Fibroblast of lung (primary cell): ENCODE data around the gene FOXR1. TPM values are rescaled to one million over a fixed set of nuclear protein-coding genes. Genes with fewer than 3 reads are reported as not detected.
"Not testable (repeated sequence)": the region's sequence is repeated elsewhere in the genome, so short reads cannot be mapped to it uniquely, and the experiment has no call there.

ENCODE experiments used
- DNase-seq, 2 donors: peaks; one replicate each; pipeline versions ENCODE4 v3.0.0 to v3.0.0-alpha.2; 2010; ENCODE audit warnings: low read depth in 2 of 2
- H2AFZ ChIP-seq: 2 replicates; pipeline ENCODE4 v1.5.1; 2012; ENCODE audit warnings: low read length, control low read depth, inconsistent platforms
- H3K27ac ChIP-seq: 2 replicates; pipeline ENCODE4 v1.5.1; 2011; ENCODE audit warnings: low read length, control low read depth; ENCODE audit not compliant: insufficient read depth
- H3K27me3 ChIP-seq: 2 replicates; pipeline ENCODE4 v1.5.1; 2011; ENCODE audit warnings: mild to moderate bottlenecking, low read length; ENCODE audit not compliant: control insufficient read depth, insufficient read depth
- H3K36me3 ChIP-seq: 2 replicates; pipeline ENCODE4 v1.5.1; 2011; ENCODE audit warnings: low read length; ENCODE audit not compliant: control insufficient read depth, insufficient read depth
- H3K4me1 ChIP-seq: 2 replicates; pipeline ENCODE4 v1.5.1; 2011; ENCODE audit warnings: low read length; ENCODE audit not compliant: control insufficient read depth, insufficient read depth; ENCODE audit errors: extremely low read depth
- H3K4me2 ChIP-seq: 2 replicates; pipeline ENCODE4 v1.5.1; 2011; ENCODE audit warnings: low read length, control low read depth; ENCODE audit not compliant: insufficient read depth; ENCODE audit errors: extremely low read depth
- H3K4me3 ChIP-seq, 4 experiments: fragments of 200-600 bp in 1 of 4; sonication (generic) in 1 of 4; replicated peaks in 1 of 4; 2 replicates each; pipeline ENCODE4 v1.5.1; 2011 to 2016; ENCODE audit warnings: low read length in 4 of 4, low read depth in 3 of 4, mild to moderate bottlenecking in 3 of 4, control low read depth in 2 of 4, inconsistent platforms in 1 of 4, mixed read lengths in 1 of 4; ENCODE audit not compliant: insufficient read depth in 1 of 4; ENCODE audit errors: control extremely low read depth in 1 of 4
- H3K79me2 ChIP-seq: 2 replicates; pipeline ENCODE4 v1.5.1; 2012; ENCODE audit warnings: mild to moderate bottlenecking, low read length, inconsistent platforms; ENCODE audit not compliant: control insufficient read depth, insufficient read depth
- H3K9ac ChIP-seq: 2 replicates; pipeline ENCODE4 v1.5.1; 2011; ENCODE audit warnings: mild to moderate bottlenecking, low read length, control low read depth; ENCODE audit not compliant: insufficient read depth
- H3K9me3 ChIP-seq: 2 replicates; pipeline ENCODE4 v1.5.1; 2012; ENCODE audit warnings: low read depth, low read length; ENCODE audit not compliant: control insufficient read depth, insufficient read depth
- H4K20me1 ChIP-seq: 2 replicates; pipeline ENCODE4 v1.5.1; 2011; ENCODE audit warnings: low read length; ENCODE audit not compliant: control insufficient read depth, insufficient read depth; ENCODE audit errors: extremely low read depth
- EZH2 ChIP-seq: IDR thresholded peaks from 2 replicates; pipeline ENCODE4 v1.5.1; 2012; ENCODE audit warnings: low read length, control low read depth, mild to moderate bottlenecking; ENCODE audit errors: missing control alignments
- polyA plus RNA-seq, 2 donors: library from polyadenylated mRNA; depleted of rRNA in 1 of 2; stranded (reverse) in 1 of 2; unstranded in 1 of 2; fragments of >200 nt; gene quantifications; 2 replicates each; pipeline ENCODE4 v1.2.1, GENCODE V29; 2011 to 2012; ENCODE audit warnings: missing spikeins in 1 of 2
- total RNA-seq: library from RNA; depleted of rRNA; stranded (reverse); fragments of >200 nt; gene quantifications from 2 replicates; pipeline ENCODE4 v1.2.1, GENCODE V29; 2014
- TF ChIP-seq, protein P1 (sequence below), 2 donors: IDR thresholded peaks in 1 of 2; conservative IDR thresholded peaks in 1 of 2; 1 replicate in 1 of 2; 2 replicates in 1 of 2; pipeline ENCODE4 v1.5.1; 2011 to 2012; ENCODE audit warnings: low read length in 2 of 2, control low read depth in 1 of 2, inconsistent platforms in 1 of 2, low read depth in 1 of 2, mild to moderate bottlenecking in 1 of 2

FOXR1 gene
- total and polyA plus RNA-seq, 2 donors (not counting 1 experiment from before 2014, with no cell fraction given): not detected

DNA sequence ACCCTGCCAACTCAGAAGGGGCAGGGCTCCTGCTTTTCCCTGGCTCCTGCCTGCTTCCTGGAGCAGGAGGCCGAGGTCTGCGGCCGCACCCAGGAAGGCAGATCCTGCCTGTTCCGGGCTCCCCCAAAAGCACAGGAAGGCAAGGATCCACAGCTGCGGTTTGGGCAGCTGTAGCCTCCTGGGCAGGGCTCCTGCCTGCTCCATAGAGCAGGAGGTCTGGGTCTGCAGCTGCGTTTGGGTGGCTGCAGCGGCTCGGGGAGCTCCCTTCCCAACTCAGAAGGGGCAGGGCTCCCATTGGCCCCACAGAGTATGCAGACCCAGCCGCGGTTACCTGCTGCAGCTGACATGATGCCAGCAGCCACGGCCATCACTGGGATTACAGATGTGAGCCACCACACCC lies 10.0 kb upstream of the FOXR1 start:
- Histone ChIP-seq H3K4me1 (no peaks in the 10 kb centered on the region), H3K9ac (no peak overlapping the region), H3K4me3 (no peak overlapping the region), H3K27me3 (peaks cover 22% of the 10 kb centered on the region), H3K36me3 (no peaks in the 10 kb centered on the region), H3K9me3 (no peaks in the 10 kb centered on the region), H3K4me2 (no peak overlapping the region), H2AFZ (no peak overlapping the region), H3K79me2 (no peaks in the 10 kb centered on the region), H4K20me1 (no peaks in the 10 kb centered on the region), H3K27ac (no peak overlapping the region)
- no peak for DNase-seq
- no peak for TF ChIP-seq EZH2

- not testable (repeated sequence) for H3K4me3 ChIP-seq, H3K36me3 ChIP-seq, H3K9me3 ChIP-seq, H3K79me2 ChIP-seq, H3K9ac ChIP-seq, H3K27me3 ChIP-seq, H3K4me1 ChIP-seq, H3K4me2 ChIP-seq, DNase-seq, H2AFZ ChIP-seq, H3K27ac ChIP-seq, H4K20me1 ChIP-seq
Observed at GRCh38 chr11:118969508-118969907, 2.1 kb upstream of the FOXR1 start.

DNA sequence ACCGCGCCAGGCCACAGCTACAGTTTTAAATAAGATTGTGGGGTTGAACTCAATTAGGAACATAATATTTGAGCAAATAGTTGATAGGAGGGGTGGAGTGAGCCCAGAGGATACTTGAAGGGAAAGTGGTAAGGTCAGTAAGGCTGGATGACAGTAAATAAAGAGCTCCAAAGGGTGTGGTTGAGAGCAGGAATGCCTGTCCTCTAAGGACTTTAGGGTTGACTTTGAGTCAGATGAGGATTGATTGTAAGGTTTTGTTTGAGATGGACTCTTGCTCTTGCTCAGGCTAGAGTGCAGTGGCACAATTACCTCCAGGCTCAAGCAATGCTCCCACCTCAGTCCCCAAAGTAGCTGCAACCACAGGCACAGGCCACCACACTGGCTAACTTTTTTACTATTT lies 2.4 kb downstream of the FOXR1 start:
- Histone ChIP-seq H3K4me3 (no peak overlapping the region), H4K20me1 (no peaks in the 10 kb centered on the region), H3K9ac (no peak overlapping the region), H2AFZ (no peak overlapping the region), H3K79me2 (no peaks in the 10 kb centered on the region), H3K27me3 (peaks cover 2% of the 10 kb centered on the region), H3K4me1 (no peaks in the 10 kb centered on the region), H3K4me2 (no peak overlapping the region), H3K27ac (no peak overlapping the region), H3K9me3 (no peaks in the 10 kb centered on the region), H3K36me3 (no peaks in the 10 kb centered on the region)
- DNase-seq: no peak
- no peak for TF ChIP-seq EZH2
- TF ChIP-seq, protein P1, sequence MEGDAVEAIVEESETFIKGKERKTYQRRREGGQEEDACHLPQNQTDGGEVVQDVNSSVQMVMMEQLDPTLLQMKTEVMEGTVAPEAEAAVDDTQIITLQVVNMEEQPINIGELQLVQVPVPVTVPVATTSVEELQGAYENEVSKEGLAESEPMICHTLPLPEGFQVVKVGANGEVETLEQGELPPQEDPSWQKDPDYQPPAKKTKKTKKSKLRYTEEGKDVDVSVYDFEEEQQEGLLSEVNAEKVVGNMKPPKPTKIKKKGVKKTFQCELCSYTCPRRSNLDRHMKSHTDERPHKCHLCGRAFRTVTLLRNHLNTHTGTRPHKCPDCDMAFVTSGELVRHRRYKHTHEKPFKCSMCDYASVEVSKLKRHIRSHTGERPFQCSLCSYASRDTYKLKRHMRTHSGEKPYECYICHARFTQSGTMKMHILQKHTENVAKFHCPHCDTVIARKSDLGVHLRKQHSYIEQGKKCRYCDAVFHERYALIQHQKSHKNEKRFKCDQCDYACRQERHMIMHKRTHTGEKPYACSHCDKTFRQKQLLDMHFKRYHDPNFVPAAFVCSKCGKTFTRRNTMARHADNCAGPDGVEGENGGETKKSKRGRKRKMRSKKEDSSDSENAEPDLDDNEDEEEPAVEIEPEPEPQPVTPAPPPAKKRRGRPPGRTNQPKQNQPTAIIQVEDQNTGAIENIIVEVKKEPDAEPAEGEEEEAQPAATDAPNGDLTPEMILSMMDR (conservative IDR thresholded peaks at IDR 0.05 in 1 of 2, IDR thresholded peaks at IDR 0.05 in 1 of 2; ENCODE audit: low read depth in 1 of 2, low read length in 2 of 2): no peak

GRCh38 chr11:118975771-118976709 lies 4.5 kb downstream of the FOXR1 start:
- DNase-seq: peak in 1 of 2 donors; percentile 77

More at GRCh38 chr11:118975771-118976709, 4.5 kb downstream of the FOXR1 start:
- Histone ChIP-seq H3K4me2 (no peak overlapping the region), H3K79me2 (no peaks in the 10 kb centered on the region), H3K9ac (no peak overlapping the region), H3K27ac (no peak overlapping the region), H3K4me3 (no peak overlapping the region), H2AFZ (no peak overlapping the region), H4K20me1 (no peaks in the 10 kb centered on the region), H3K36me3 (no peaks in the 10 kb centered on the region), H3K27me3 (peaks cover 4% of the 10 kb centered on the region), H3K9me3 (no peaks in the 10 kb centered on the region), H3K4me1 (no peaks in the 10 kb centered on the region)
- TF ChIP-seq, protein P1 (conservative IDR thresholded peaks at IDR 0.05 in 1 of 2, IDR thresholded peaks at IDR 0.05 in 1 of 2; ENCODE audit: low read depth in 1 of 2, low read length in 2 of 2): no peak
- TF ChIP-seq EZH2: no peak
